NCI-H524 (cell line): ENCODE results near the gene ATP1A3.

Experiments
- DNase-seq, 2 experiments: peaks; one replicate each; lab custom pipeline; 2025; lab: John Stamatoyannopoulos, UW

Gene ATP1A3

GRCh38 chr19:41984961-41985360 is 9.1 kb downstream of the ATP1A3 start:
- no peak for DNase-seq

GRCh38 chr19:41981724-41982123 is 12.3 kb downstream of the ATP1A3 start:
- no peak for DNase-seq

- DNase-seq: no peak
These were observed 15.6 kb downstream of the ATP1A3 start for GRCh38 chr19:41978470-41978869.

GRCh38 chr19:41977916-41978315 is 16.1 kb downstream of the ATP1A3 start:
- no peak for DNase-seq

GRCh38 chr19:41974652-41975051 is 19.4 kb downstream of the ATP1A3 start:
- no peak for DNase-seq

GRCh38 chr19:41971363-41971762 is 22.7 kb downstream of the ATP1A3 start:
- DNase-seq: no peak

- DNase-seq: no peak
These were observed 24.1 kb downstream of the ATP1A3 start for GRCh38 chr19:41969772-41970458.

- DNase-seq: no peak
These were observed 25.1 kb downstream of the ATP1A3 start for GRCh38 chr19:41968751-41969595.

GRCh38 chr19:41967054-41967783 is 26.8 kb downstream of the ATP1A3 start:
- DNase-seq: no peak

GRCh38 chr19:41965106-41965505 is 28.9 kb downstream of the ATP1A3 start:
- no peak for DNase-seq

GRCh38 chr19:41960973-41961372 is 33.1 kb downstream of the ATP1A3 start:
- no peak for DNase-seq

- DNase-seq: peak; percentile 98
These were observed 34.7 kb downstream of the ATP1A3 start, which contains the start of gene RABAC1 for GRCh38 chr19:41959056-41960053. Gene RABAC1, minus strand, starts transcription at chr19:41959321. Its CDS starts 29 bp downstream, at chr19:41959292.

GRCh38 chr19:41958367-41959055 is 35.5 kb downstream of the ATP1A3 start:
- DNase-seq: peak; percentile 51 to 62

- DNase-seq: peak; percentile 76 to 85
These were observed 36.1 kb downstream of the ATP1A3 start for GRCh38 chr19:41957838-41958366.

GRCh38 chr19:41957161-41957837 is 36.7 kb downstream of the ATP1A3 start:
- no peak for DNase-seq

- DNase-seq: no peak
These were observed 37.4 kb downstream of the ATP1A3 start for GRCh38 chr19:41956621-41957020.

GRCh38 chr19:41955521-41955920 is 38.5 kb downstream of the ATP1A3 start:
- no peak for DNase-seq

- DNase-seq: peak; percentile 55 to 80
These were observed 42.3 kb downstream of the ATP1A3 start for GRCh38 chr19:41951686-41952172.

GRCh38 chr19:41947091-41947490 is 46.9 kb downstream of the ATP1A3 start:
- no peak for DNase-seq
